Activated CD4-positive, CD25-positive, alpha-beta regulatory T cell treated with anti-CD3 and anti-CD28 coated beads, Interleukin-2, amount 50 U/mL, for 72 hours (primary cell): ENCODE data around the gene SORBS1.
A peak's percentile ranks its signal among the peaks of the same experiment; 100 is the strongest.
"Not testable (repeated sequence)": the region's sequence is repeated elsewhere in the genome, so short reads cannot be mapped to it uniquely, and the experiment has no call there.

Experiments
- DNase-seq: peaks from one replicate; pipeline ENCODE4 v3.0.0; 2021

SORBS1 gene

GRCh38 chr10:95377950-95378349 lies 183.2 kb downstream of the SORBS1 start:
- no peak for DNase-seq

GRCh38 chr10:95375418-95375817 lies 185.8 kb downstream of the SORBS1 start:
- no peak for DNase-seq

GRCh38 chr10:95374597-95375209 lies 186.5 kb downstream of the SORBS1 start:
- peak; percentile 57 for DNase-seq

- DNase-seq, result no peak
These were observed 187.5 kb downstream of the SORBS1 start for GRCh38 chr10:95373660-95374059.

- DNase-seq, result no peak
These were observed 196.8 kb downstream of the SORBS1 start for GRCh38 chr10:95364342-95364741.

GRCh38 chr10:95363303-95363912 lies 197.8 kb downstream of the SORBS1 start:
- no peak for DNase-seq

- no peak for DNase-seq
These were observed 201.0 kb downstream of the SORBS1 start for GRCh38 chr10:95360122-95360714.

- DNase-seq, result no peak
These were observed 201.7 kb downstream of the SORBS1 start for GRCh38 chr10:95359466-95359865.

GRCh38 chr10:95356190-95356955 lies 204.8 kb downstream of the SORBS1 start:
- DNase-seq, result no peak

- DNase-seq, result no peak
These were observed 205.9 kb downstream of the SORBS1 start for GRCh38 chr10:95355301-95355700.

- no peak for DNase-seq
These were observed 207.1 kb downstream of the SORBS1 start for GRCh38 chr10:95354110-95354509.

- no peak for DNase-seq
These were observed 208.0 kb downstream of the SORBS1 start for GRCh38 chr10:95353123-95353522.

GRCh38 chr10:95352684-95353083 lies 208.5 kb downstream of the SORBS1 start:
- DNase-seq, result no peak

GRCh38 chr10:95350830-95351228 lies 210.3 kb downstream of the SORBS1 start:
- no peak for DNase-seq

GRCh38 chr10:95350219-95350829 lies 210.8 kb downstream of the SORBS1 start:
- no peak for DNase-seq

- DNase-seq, result not testable (repeated sequence)
These were observed 213.8 kb downstream of the SORBS1 start for GRCh38 chr10:95347402-95347766.

GRCh38 chr10:95346715-95347401 lies 214.3 kb downstream of the SORBS1 start:
- DNase-seq, result no peak

GRCh38 chr10:95343573-95343972 lies 217.6 kb downstream of the SORBS1 start:
- DNase-seq, result no peak

- DNase-seq, result no peak
These were observed 219.4 kb downstream of the SORBS1 start for GRCh38 chr10:95341716-95342130.

- DNase-seq, result no peak
These were observed 221.3 kb downstream of the SORBS1 start for GRCh38 chr10:95339863-95340262.

GRCh38 chr10:95337423-95338160 lies 223.6 kb downstream of the SORBS1 start:
- DNase-seq, result no peak

- DNase-seq, result no peak
These were observed 224.5 kb downstream of the SORBS1 start for GRCh38 chr10:95336702-95337101.
